ENCODE measurements around the gene PLB1.

The PLB1 gene, protein sequence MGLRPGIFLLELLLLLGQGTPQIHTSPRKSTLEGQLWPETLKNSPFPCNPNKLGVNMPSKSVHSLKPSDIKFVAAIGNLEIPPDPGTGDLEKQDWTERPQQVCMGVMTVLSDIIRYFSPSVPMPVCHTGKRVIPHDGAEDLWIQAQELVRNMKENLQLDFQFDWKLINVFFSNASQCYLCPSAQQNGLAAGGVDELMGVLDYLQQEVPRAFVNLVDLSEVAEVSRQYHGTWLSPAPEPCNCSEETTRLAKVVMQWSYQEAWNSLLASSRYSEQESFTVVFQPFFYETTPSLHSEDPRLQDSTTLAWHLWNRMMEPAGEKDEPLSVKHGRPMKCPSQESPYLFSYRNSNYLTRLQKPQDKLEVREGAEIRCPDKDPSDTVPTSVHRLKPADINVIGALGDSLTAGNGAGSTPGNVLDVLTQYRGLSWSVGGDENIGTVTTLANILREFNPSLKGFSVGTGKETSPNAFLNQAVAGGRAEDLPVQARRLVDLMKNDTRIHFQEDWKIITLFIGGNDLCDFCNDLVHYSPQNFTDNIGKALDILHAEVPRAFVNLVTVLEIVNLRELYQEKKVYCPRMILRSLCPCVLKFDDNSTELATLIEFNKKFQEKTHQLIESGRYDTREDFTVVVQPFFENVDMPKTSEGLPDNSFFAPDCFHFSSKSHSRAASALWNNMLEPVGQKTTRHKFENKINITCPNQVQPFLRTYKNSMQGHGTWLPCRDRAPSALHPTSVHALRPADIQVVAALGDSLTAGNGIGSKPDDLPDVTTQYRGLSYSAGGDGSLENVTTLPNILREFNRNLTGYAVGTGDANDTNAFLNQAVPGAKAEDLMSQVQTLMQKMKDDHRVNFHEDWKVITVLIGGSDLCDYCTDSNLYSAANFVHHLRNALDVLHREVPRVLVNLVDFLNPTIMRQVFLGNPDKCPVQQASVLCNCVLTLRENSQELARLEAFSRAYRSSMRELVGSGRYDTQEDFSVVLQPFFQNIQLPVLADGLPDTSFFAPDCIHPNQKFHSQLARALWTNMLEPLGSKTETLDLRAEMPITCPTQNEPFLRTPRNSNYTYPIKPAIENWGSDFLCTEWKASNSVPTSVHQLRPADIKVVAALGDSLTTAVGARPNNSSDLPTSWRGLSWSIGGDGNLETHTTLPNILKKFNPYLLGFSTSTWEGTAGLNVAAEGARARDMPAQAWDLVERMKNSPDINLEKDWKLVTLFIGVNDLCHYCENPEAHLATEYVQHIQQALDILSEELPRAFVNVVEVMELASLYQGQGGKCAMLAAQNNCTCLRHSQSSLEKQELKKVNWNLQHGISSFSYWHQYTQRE (N-terminal part only)

DNA sequence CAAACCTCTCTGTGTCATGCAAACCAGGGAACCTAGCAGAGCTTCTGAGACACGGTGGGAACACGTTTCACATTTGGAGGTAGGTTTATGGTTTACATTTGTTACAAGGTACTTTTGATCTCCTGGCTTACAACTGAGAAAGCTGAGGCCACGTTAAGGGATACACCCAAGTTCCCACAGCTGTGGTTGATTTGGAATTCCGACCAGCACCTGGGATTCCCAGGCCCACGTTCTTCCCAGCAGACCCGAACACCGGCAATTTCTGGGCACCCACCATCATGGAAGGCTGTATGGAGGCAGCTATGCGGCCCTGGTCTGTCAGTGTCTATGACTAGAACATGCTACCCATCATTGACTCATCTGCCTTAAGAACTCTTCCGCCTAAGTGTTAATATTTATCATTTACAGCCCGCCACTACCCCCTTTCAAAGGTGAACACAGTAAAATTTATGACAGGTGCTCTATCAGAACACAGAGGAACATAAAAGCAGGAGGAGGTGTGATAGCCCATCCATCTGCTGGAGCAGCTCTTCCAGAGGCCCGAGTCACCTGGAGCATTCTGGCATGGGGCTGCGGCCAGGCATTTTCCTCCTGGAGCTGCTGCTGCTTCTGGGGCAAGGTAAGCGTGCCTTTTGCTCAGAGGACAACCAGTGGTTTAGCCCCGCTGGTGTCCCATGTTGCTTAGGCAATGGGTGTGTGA, at the start of gene PLB1:
TSS of gene PLB1 (plus strand) at position 510 of the 700 bp plus-strand sequence. CDS start at position 565, 55 bp downstream.
- ATAC-seq (no peak), DNase-seq (no peak)

- DNase-seq: no peak
- no peak for ATAC-seq
Measured at GRCh38 chr2:28446531-28446930, 49.3 kb upstream of the PLB1 start.

GRCh38 chr2:28447086-28447485, 48.8 kb upstream of the PLB1 start:
- no peak for ATAC-seq
- DNase-seq: no peak

GRCh38 chr2:28447943-28448792, 47.7 kb upstream of the PLB1 start:
- DNase-seq (no peak), ATAC-seq (no peak)

- no peak for ATAC-seq
- DNase-seq: no peak
Measured at GRCh38 chr2:28448793-28449100, 47.1 kb upstream of the PLB1 start.

GRCh38 chr2:28449126-28449487, 46.8 kb upstream of the PLB1 start:
- ATAC-seq: no peak
- DNase-seq: no peak

DNA sequence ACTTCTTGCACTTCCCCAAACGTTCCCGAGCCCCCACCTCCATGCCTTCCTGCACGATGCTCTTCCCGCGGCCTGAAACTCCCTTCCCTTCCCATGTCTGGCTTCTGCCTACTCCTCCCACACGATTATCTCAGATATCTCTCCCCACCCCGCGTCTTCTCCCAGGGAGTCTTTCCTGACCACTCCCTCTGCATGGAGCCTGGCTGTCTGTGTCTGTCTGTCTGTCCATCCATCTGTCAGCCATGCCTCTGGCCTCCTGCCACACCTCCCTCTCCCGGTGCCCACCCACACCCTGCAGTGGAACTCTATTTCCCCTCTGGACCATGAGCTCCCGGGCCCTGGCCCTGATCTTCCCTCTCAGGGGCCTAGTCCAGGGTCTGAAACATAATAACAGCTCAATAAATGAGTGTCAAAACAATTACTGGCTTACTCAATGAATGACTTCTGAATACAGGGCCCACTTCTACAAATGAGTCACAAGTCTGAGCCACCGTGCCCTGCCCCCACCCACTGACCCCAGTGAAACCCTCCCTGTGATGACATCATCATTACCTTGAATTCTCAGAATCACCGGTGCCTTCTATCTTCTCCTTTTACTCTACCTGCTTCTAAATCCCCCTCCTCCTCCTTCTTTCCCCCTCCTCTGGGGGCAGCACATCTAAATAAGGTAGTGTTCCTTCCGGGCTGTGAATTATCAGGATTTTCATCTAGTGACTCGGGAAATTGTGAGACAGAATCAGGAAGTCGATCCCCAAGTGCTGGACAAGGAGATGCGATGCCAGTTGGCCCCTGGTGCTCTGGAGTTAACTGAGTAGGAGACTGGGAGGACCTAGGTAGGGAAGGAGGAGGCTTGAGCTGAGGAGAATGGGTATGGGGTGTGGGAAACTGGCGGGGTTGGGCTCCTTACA, 46.1 kb upstream of the PLB1 start:
- ATAC-seq: peak; percentile 68
- DNase-seq: peak; percentile 87

- DNase-seq (no peak), ATAC-seq (no peak)
Measured at GRCh38 chr2:28450901-28451565, 44.8 kb upstream of the PLB1 start.

GRCh38 chr2:28451793-28452533, 43.9 kb upstream of the PLB1 start:
- ATAC-seq (peak; percentile 5), DNase-seq (no peak)

GRCh38 chr2:28452534-28453081, 43.3 kb upstream of the PLB1 start:
- ATAC-seq (peak; percentile 68), DNase-seq (peak; percentile 92)

DNA sequence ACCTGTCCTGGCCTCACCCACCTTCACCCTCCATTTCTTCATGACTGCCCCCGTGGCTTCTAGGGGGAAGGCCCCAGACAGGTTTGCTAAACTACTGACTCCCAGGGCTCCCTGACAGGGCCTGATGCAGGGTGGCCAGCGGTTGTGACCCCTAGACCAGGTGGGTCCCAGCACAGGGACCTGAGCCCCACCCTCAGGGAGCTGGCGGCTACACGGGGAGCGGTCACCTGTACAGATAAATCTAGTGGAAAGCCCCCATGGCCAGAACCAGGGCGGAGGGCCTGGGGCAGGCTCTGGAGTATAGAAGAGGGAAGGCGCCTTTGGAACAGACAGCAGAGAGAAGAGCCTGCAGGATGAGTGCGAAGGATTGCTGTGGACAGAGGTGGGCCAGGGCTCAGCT, 42.5 kb upstream of the PLB1 start:
- DNase-seq (no peak), ATAC-seq (no peak)

GRCh38 chr2:28454016-28454930, 41.6 kb upstream of the PLB1 start:
- ATAC-seq (no peak), DNase-seq (no peak)

DNA sequence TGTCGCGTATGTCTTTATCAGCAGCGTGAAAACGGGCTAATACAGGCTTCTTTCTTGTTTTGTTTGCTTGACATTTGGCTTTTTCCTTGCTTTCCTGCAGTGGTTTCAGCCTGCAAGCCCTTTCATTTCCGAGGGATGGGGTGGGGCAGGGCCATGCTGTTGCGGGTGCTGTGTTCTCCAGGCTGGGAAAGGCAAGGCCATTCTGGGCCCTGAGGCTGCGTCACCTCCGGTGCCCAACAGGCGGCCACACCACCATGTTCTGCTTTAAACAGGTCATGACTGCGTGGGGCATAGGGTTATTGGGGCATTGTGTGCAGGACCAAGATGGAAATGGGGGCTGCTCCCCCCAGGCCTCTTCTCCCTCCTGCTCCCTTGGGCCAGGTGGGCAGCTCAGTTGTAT, 38.6 kb upstream of the PLB1 start:
- ATAC-seq (no peak), DNase-seq (no peak)

GRCh38 chr2:28461056-28461455, 34.8 kb upstream of the PLB1 start:
- no peak for ATAC-seq
- DNase-seq: no peak

- no peak for DNase-seq
- no peak for ATAC-seq
Measured at GRCh38 chr2:28462122-28462521, 33.7 kb upstream of the PLB1 start.

GRCh38 chr2:28463211-28463816, 32.5 kb upstream of the PLB1 start:
- DNase-seq: no peak
- no peak for ATAC-seq

- no peak for DNase-seq
- ATAC-seq: no peak
Measured at GRCh38 chr2:28463893-28464292, 32.0 kb upstream of the PLB1 start.

Measured in stimulated activated naive CD8-positive, alpha-beta T cell treated with anti-CD3 and anti-CD28 coated beads, Interleukin-15, Interleukin-2, amounts not matched to agents 100 U/mL and 50 U/mL, for 24 hours (primary cell).